Measurements from ENCODE around the gene ARMH3.
"Not testable (repeated sequence)": the region's sequence is repeated elsewhere in the genome, so short reads cannot be mapped to it uniquely, and the experiment has no call there.

Gene ARMH3

DNA sequence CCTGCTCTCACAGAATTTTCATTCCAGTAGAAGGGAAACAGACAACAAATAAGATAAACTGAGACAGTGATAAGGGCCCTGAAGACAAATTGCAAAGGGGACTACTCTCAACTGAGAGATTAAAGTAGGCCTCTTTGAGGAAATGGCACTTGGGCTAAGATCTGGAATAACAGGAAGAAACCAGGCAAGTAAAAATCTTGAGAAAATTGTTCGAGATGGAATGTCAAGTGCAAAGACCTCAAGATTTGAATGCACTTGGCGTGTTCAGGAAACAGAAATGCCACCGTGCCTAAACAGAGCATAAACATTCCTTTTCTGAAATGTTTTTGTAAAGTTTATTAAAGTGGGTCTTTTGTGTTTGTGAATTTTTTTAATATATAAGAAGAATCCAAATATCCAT, 10.7 kb downstream of the ARMH3 start:
- no peak for DNase-seq

DNA sequence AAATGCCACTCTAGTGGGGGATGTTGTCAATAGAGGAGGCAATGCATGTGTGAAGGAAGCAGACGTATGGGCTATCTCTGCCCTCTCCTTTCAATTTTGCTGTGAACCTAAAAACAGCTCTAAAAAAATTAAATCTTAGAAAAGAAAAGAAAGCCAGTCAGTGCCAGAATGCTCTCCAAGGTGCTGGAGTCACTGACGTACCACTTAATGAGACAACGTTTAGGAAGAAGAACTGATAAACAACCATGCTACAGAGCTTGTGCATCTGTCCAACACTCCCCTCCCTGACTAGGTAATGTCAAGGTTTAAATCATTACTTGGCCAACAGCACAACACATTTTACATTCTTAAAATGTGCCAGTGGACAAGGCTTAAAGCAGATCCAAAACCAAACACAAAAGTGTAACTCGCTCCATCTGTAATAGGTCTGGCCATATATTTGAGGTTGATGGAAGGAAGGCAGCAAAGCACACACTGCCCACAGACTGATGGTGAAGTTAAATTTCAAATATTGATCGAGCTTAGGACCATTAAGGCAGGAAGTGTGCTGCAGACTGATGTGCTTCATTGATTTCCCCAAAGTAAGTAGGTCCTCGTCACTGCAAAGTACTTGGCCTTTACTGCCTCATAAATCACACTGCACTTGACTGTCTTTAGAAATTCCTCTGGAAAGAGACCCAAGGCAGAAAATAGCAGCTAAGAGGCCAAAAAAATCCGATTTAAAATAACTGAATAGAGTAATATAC, 15.5 kb downstream of the ARMH3 start:
- no peak for DNase-seq

DNA sequence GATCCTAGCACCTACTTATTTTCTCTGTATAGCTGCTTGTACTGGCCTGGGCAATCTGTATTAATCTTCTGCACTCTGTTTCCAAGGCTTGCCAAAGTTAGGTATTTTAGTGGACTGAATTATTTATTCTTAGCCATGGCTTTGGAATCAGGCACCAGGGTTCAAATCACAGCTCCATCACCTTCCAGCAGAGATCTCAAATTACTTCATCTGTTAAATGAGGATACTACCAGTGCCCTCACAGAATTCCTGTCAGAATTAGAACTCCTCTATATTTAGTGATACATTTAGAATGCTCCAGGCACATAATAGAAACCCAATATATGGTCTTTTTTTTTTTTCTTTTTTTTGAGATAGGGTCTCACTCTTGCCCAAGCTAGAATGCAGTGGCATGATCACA, 17.6 kb downstream of the ARMH3 start:
- DNase-seq: no peak

DNA sequence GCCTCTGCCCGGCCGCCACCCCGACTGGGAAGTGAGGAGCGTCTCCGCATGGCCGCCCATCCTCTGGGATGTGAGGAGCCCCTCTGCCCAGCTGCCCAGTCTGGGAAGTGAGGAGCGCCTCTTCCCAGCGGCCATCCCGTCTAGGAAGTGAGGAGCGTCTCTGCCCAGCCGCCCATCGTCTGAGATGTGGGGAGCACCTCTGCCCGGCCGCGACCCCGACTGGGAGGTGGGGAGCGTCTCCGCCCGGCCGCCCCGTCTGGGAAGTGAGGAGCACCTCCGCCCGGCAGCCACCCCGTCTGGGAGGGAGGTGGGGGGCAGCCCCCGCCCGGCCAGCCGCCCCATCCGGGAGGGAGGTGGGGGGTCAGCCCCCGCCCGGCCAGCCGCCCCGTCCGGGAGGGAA, 20.2 kb downstream of the ARMH3 start:
- DNase-seq: not testable (repeated sequence)

DNA sequence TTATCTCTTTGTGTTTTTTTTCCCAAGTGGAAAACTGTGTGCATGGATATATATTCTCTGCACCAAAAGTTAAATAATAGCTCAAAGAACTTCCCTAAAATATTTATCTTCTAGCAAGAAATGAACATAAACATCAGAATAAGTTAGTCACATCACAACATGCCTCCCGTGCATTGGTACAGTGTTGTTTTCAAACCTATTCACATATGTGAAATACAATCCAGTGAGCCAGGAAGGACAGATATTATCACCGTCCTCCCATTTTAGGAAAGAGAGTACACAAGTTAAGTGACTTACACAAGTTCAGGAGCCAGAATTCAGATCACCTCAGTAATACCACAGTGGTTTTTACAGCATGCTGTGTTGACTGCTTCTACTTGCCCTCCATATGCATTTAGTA, 22.2 kb downstream of the ARMH3 start:
- no peak for DNase-seq

DNA sequence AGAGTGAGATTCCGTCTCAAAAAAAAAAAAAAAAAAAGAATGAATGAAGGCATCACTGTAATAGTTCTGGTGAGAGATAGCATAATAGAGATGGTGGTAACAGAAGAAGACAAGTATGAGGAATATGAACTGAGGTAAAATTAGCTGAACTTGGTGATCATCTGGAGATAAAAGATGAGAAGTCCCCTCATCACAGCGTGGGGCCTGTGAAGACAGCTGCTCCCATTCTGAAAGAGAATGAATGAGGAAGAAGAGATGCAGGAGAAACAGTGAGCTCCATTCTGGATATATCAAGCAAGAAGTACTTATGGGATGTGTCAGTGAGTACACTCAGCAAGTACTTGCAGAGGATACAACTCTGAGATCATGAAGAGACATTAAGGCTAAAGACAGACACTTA, 28.7 kb downstream of the ARMH3 start:
- no peak for DNase-seq

DNA sequence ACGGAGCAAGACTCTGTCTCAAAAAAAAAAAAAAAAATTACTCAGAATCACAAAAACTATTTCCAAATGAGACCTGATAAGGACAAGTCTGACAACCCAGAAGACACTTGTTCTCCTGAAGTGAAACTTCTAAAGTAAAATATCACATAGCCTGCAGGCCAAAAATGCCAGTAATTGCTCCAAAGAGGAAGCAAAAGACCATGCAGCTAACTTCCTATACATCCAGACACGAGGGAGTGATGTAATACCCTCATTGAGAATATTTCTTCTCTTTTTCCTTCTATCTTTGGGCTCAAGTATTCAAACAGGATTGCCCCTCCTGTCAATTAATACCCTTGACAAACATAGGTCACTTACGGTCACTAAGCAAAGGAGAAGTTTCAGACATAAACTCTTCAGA, 31.2 kb downstream of the ARMH3 start:
- DNase-seq: no peak

DNA sequence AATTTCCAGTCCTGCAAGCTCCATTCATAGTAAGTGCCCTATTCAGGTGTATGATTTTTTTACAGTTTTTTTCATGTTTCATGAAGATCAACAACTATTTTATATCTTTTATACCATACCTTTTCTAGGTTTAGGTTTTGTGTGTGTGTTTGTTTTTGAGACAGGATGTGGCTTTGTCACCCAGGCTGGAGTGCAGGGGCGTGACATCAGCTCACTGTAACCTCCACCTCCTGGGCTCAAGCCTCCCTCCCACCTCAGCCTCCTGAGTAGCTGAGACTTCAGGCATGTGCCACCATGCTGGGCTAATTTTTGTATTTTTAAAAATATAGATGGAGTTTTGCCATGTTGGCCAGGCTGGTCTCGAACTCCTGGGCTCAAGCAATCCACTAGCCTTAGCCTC, 35.0 kb downstream of the ARMH3 start:
- no peak for DNase-seq

DNA sequence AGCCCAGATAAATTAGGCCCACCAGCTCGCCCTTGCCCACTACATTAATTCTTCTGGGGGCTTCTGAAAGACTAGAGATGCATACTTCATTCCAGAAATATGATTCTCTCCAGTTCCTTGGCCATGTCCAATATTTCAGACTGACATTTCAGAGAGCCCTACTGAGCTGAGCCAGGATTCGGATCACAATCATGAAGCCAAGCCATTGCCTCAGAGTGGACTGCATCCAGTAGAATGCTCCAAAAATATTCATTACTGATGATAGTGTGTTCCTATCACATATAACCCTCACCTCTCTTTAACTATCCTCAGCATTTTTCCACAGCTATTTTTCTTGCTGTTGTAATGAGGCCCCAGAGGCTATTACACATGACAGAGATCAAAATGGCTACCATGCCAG, 38.7 kb downstream of the ARMH3 start:
- no peak for DNase-seq

DNA sequence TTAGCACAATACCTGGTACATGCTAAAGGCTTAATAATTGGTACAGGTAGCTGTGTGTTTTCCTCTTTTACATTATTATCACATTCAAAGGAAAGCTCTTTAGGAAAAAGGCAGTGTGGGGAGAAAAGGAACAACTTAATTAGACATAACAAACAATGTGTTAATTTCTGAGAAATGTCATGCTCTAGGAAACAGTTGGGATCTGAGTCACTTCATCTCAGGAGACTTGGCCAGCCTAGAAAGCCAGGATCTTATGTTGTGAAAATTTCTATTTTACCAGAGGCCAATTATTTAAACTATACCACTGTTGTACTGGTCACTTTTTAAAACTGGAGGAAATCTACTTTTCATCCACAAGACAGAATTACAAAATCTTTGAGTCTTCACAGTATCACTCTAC, 39.6 kb downstream of the ARMH3 start:
- DNase-seq: no peak

DNA sequence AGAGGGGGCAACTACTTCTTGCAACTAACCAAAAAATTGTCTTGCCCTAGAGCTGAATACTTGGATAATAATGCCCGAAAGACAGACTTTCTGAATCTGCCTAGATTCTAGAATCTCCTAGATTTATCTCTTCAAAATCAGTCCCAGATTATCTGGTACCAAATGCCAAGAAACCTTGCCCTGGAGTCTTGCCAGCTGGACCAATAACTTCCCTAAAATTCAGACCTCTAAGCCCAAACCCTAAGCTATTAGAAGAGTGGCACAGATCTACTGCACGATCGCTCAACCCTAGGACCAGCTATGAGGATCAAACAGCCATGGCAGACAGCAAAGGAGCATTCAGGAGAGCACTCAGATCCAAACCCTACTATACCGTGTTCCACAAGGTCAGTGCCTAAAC, 45.0 kb downstream of the ARMH3 start:
- no peak for DNase-seq

DNA sequence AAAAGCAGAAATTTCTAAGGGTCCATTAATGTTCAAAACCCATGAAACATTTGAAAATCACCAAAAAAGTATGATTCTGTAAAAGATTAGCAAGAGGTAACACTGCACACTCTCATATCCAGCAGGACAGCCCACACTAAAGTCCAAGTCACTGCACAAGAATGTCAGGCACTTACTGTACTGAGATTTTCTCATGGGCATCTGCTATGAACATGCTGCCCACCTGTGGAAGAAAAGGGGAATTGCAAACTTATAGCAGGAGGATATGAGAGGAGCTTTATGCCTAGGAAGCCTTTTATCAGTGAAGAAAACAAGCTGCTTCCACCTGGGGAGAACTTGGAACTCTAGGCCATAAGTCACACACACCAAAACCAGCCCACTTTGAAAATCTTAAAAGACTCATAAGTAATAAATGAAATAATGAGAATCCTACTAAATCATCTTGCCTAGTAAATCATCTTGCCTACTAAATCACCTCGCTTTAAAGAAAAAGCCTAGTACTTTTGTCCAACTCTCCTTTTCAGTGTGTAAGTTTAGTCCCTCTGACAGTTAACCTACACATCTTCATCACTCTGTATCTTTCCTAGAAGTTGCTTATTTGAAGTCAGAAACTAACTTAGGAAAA, 46.1 kb downstream of the ARMH3 start:
- peak; percentile 74 for DNase-seq

DNA sequence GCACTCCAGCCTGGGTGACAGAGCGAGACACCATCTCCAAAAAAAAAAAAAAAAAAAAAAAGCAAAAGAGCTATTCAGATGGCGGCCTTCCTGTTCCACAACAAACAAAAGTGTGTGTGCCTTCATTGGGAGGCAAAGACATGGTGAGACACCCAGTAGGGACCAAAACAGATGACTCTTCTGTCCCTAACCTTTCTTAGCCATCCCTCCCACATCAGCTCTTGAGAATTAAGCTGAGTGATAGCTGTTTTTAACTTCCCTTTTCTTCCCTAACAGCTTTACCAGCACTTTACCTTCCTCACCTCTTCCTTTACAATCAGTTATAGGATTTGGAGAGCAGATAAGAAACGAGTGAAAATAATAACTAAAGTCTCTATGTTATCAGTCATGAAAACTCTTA, 48.2 kb downstream of the ARMH3 start:
- no peak for DNase-seq

DNA sequence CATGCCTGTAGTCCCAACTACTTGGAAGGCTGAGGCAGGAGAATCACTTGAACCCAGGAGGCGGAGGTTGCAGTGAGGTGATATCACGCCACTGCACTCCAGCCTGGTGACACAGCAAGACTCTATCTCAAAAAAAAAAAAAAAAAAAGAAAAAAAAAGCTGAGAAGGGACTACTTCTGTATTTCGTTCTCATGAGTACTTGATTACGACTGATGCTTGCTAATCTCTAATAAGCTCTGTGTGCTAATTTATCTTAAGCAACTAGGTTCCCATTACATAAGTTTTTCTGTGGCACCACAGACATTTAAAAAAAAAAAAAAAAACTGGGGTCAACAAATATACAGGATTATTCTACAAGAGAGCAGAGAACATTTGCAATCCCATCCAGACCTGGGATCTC, 48.9 kb downstream of the ARMH3 start:
- DNase-seq: not testable (repeated sequence)

DNA sequence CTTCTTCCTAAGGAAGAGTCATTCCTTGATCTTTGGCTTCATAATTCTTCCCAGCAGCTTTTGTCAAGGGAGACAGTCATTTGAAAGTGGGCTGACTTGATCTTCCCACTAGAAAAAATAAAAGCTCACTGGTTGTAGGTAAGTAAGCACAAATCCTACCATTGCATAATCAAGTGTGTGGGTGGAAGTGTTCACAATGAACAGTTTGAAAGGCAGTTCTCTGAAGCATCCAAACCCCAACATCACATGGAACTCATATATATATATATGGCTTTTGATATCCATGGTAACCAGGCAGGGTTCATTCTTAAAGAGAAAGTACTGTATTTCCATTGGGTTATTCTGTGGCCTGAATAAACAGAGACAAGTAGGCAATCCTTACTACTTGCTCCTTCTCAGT, 51.6 kb downstream of the ARMH3 start:
- DNase-seq: peak; percentile 18

DNA sequence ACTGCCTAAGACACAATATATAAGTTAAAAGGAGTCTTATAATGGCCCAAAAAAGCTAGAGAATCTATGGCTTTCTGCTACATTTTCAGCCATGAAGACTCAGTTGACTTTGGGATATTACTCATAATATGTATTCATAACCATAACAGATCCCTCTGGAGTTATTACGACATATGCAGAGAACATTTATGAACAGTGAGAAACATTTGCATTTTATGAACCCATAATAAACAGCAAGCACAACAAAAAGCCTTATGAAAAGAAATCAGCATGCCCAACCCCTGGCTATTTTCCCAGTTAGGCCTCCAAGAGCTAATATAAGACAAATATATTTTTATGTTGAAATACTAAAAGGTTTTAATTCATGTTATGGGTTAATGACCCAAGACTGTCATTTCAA, 52.4 kb downstream of the ARMH3 start:
- DNase-seq: no peak

DNA sequence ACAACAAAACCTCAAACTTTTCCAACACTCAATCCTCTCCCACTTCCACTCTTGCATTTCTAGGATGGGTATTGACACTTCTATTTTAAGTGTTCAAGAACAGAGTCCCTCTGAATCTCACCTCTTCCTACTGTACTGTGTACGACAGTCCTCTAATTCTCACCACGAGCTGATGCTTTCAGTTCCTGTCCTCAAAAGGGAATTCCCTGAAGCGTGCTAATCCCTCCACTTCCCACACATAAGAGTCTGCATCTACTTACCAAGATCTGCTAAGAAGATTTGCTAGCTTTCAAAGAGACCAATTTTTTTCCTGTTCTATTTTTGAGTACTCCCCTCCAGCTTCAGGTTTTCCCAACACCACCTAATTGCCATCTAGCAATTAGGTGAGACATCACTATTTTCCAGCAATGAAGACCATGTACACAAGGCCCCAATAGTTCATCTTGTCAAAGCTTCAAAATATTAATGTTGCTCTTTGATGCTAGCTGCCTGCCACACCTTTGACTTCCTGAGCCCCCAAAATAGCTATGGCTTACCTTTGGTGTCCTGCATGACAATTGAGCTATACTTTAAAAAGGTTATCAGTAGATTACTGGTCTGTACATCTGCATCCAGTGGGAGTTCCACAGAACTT, 54.4 kb downstream of the ARMH3 start:
- no peak for DNase-seq

DNA sequence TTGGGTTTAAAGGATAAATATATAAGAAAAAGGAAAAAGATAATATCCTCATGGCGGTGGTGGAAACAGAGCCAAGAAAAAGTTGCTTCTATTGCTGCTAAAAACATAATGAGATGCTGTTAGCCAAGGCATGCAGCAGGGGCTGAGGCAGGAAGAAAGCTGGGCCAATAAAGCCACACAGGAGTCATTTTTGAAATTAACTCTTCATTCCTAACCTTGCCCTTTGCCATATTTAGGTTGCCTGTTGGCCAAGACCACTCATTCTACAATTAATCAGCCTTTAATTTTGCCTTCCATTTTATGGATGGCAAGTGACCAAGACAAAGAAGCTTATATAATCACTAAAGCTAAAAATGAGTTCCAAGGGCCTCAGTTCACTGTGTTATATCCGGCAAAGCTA, 58.2 kb downstream of the ARMH3 start:
- no peak for DNase-seq

DNA sequence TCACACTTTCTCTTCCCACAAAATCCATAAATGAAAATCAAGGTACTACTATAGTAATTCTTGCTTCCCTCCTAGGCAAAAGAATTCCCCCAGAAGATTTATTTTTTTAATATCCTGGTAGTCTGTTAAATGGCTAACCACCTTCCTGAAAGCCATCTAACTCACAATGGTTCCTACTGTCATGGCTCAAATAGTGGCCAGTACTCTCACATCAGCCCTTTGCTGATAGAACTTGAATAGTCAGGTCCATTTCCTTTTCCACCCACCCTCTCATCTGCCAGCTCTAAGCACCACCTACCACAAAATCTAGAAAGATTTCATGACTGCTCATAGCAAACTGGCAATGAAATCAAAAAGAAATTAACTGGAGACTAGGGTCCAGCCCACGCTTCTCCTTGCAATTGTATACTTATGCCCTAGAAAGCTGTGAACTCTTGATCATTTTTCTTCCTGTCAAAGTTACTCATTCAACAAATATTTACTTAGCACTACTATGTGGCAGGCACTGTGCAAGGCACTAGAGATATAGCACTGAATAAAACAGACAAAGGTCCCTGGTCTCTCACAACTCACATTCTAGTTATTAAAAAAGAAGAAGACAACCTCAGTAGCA, 60.4 kb downstream of the ARMH3 start:
- peak; percentile 84 for DNase-seq

DNA sequence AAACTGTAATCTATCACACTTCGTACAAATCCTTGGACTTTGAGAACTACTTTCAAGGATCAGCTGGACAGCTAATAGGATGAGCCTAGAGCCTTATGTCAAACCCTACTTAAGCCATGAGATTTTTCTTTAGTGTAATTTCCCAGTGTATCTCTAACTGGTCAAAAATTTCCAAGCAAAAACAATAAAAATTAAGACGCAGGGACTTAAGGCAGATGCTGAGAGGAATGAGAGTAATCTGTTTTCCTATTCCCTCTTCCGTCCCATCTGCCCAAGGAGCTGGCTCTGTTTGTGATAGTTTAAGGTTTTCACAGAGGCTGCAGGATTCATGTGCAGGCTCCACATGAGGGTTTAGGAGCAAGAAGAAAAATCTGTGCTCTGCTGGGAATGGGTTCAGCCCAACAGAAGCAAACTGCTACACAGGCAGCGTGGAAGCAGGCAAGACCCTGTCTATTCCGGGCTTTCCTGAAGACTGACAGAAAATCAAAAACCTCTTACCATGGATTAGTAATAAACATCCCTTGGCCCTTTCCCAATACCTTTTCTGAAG, 62.2 kb downstream of the ARMH3 start:
- DNase-seq: no peak

DNA sequence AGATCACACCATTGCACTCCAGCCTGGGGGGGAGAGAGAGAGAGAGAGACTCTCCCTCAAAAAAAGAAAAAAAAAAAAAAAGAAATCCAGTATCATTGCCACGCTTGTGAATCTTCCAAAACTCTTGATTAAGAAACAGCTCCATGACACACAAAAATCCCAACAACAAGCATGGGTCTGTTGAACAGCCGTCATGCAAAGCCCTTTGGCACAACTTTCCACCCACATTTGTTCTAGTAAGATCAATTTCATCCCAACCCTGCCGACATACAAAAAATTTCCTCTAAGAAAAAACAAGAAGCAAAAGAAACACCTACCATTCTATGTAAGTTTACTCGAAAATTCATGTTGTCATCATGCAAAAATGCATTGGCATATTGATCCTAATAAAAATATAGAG, 62.8 kb downstream of the ARMH3 start:
- DNase-seq: no peak

DNA sequence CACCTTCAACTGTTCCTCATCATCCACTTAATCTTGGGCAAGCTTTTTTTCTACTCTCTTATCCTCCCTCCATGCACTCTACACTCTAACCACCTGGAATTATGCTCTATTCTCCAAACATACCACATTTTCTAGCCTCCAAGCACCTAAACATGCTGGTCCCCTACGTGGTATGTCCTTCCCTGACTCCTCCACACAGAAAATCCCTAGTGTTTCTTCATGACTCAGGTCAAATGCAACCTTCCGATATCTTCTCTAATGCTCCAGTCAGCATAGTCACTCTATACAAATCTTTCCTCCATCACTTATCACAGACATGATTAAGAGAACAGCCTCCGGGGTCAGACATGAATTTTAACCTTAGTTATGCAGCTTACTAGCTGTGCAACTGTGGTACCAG, 68.8 kb downstream of the ARMH3 start:
- peak; percentile 68 for DNase-seq

DNA sequence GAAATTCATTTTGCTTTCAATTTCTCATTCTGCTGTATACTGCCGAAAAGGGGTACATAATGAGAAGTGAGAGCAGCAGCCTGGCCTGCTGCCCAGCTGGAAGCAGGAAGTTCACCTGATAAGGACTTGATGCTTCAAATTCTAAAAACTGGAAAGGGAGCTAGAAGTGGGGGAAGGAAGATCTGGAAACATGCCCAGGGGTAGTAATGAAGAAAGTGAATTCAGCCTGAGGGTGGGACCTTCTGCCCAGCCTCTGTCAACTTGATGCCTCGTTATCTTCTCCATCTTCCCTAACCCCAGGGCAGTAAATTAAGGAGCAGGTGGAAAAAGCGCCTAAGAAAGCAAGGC, 69.4 kb downstream of the ARMH3 start:
- peak; percentile 92 for DNase-seq

DNA sequence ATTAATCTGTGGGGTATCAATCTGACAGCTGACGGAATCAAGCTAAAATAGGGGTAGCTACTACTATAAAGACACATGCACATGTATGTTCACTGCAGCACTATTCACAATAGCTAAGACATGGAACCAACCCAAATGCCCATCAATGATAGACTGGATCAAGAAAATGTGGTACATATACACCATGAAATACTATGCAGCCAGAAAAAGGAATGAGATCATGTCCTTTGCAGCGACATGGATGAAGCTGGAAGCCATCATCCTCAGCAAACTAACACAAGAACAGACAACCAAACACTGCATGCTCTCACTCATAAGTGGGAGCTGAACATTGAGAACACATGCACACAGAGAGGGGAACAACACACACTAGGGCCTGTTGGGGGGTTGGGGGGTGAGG, 75.3 kb downstream of the ARMH3 start:
- DNase-seq: not testable (repeated sequence)

Data from NCI-H226 (cell line).